HG03097 (cell line): ENCODE results near the gene CTNNBIP1.
"Not testable (repeated sequence)": the region's sequence is repeated elsewhere in the genome, so short reads cannot be mapped to it uniquely, and the experiment has no call there.

Experiments
- ATAC-seq: cut with Tn5 transposase; IDR thresholded peaks from one replicate; pipeline ENCODE4 v1.9.1; 2021; ENCODE audit not compliant: unreplicated experiment, low FRiP score

Gene CTNNBIP1

GRCh38 chr1:9811239-9811966 is 98.7 kb downstream of the CTNNBIP1 start:
- no peak for ATAC-seq

DNA sequence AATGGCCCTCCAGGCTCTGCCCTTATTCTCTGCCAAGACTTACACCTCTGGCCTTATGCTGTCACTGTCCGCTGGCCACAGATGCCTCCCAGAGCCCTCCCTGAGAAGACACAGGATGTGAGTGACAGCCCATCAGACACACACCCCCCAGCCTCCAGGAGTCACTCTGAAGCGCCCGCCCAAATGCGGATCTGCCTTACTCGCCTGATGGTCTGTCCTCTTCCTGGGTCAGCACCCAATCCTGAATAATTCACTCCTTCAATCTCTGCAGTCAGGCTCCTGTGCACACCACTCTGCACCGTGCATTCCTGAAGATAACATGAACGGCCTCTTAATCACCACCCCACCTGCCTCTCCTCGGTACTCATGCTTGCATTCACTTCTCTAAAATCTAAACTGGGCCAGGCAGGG is 101.0 kb downstream of the CTNNBIP1 start:
- no peak for ATAC-seq

GRCh38 chr1:9808459-9808858 is 101.6 kb downstream of the CTNNBIP1 start:
- ATAC-seq: no peak

DNA sequence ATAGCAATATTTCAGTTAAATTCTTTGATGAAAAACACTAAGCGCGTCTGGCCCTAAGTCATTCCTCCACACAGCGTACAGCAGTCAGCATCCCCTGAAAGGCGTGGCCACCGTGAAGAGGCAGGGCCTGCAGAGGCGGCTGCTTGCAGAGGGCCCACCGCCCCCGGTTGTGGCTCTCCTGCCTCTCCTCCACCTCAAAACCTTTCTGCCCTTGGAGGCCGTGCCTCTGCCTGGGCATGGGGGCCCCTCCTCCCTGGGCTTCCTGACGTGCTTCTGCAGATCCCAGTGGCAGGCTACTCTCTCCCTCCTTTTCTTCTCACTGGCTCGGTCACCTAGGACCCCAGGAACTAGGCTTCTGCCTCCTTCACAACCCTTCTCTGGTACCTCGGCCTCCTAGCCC is 102.5 kb downstream of the CTNNBIP1 start:
- ATAC-seq: no peak

- ATAC-seq: not testable (repeated sequence)
Observed at GRCh38 chr1:9805972-9806371, 104.1 kb downstream of the CTNNBIP1 start.

DNA sequence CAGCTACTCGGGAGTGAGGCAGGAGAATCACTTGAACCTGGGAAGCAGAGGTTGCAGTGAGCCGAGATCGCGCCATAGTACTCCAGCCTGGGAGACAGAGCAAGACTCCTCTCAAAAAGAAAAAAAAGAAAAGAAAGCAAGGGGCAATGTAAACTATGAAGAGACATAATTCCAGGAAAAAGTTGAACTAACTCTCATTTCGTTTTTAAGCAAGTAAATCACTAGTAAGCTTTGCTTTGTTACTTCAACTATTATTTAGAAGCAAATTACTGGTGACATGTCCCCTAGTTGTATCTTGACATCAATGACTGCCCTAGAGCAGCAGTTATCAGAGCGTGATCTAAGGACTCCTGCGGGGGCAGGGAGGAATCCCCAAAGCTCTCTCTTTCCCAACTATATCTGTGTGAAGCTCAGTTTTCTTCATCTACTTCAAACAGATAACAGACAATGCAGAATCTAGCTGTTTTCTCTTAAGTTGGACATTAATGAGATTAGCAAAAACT is 105.0 kb downstream of the CTNNBIP1 start:
- no peak for ATAC-seq

DNA sequence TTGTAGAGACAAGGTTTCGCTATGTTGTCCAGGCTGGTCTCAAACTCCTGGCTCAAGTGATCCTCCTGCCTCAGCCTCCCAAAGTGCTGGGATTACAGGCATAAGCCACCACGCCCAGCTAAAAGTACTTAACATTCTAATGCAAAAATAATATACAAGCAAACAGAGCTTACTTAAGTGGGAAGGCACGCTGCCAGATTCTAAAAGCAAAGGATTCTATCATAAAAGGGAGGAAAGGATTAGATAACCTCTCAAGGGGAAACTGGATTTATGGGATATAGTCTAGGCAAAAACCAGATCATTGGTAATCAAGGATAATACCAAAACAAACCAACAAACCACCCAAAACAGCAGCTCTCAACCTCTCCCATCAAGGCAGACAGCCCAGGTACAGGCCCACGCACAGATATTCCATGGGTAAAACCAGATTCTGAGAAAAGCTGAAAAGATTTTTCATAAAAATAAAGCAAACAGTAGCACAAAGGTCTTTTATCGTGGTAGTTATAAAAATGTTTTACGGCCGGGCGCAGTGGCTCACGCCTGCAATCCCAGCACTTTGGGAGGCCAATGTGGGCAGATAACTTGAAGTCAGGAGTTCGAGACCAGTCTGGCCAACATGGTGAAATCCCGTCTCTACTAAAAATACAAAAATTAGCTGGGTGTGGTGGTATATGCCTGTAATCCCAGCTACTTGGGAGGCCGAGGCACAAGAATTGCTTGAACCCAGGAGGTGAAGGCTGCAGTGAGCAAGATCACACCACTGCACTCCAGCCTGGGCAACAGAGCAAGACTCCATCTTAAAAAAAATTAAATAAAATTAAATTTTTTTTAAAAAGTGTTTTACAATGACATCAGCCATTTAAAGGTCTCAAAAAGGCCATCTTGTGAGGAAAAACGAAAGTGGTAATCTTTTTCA is 106.8 kb downstream of the CTNNBIP1 start:
- ATAC-seq: not testable (repeated sequence)

DNA sequence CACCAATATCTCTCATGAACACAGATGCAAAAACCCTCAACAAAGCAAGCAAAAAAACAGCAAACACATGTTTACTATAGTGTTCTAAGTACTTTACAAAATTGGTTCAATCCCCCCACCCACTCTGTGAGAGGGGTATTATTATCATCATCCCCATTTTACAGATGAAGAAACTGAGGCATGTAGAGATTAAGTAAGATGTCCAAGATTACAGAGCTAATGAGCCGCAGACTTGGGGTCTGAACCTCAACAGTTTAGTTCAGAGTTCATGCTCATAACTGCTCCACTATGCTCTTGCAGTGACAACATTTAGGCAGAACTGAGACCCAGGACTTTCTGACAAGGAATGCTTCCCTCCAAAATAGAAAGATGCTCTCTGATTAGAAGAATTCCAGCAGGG is 108.2 kb downstream of the CTNNBIP1 start:
- ATAC-seq: no peak
